HTR-8/SVneo (cell line): ENCODE data around the gene L3MBTL3.

Experiments
- DNase-seq: peaks from one replicate; pipeline ENCODE4 v3.0.0; 2011; ENCODE audit warnings: low spot score, mixed read lengths; ENCODE audit not compliant: insufficient read length
- FAIRE-seq: peaks from 2 replicates; lab custom pipeline; 2011; peaks lifted over from hg19 to GRCh38; lab: Jason Lieb, UNC

L3MBTL3 gene

GRCh38 chr6:130018292-130018743 is at the start of gene L3MBTL3:
TSS of gene L3MBTL3 (plus strand) at chr6:130018581. CDS start at chr6:130042700, 24,119 bp downstream.
- FAIRE-seq: no peak
- DNase-seq: peak; percentile 84

- no peak for DNase-seq
- FAIRE-seq: no peak
Measured at GRCh38 chr6:129969064-129969463, 49.3 kb upstream of the L3MBTL3 start.

- FAIRE-seq (no peak), DNase-seq (no peak)
Measured at GRCh38 chr6:129976110-129976509, 42.3 kb upstream of the L3MBTL3 start.

GRCh38 chr6:129978148-129978916 is 40.0 kb upstream of the L3MBTL3 start:
- FAIRE-seq (no peak), DNase-seq (no peak)

- FAIRE-seq: no peak
- no peak for DNase-seq
Measured at GRCh38 chr6:129980821-129981220, 37.6 kb upstream of the L3MBTL3 start.

- DNase-seq (no peak), FAIRE-seq (no peak)
Measured at GRCh38 chr6:129981598-129981997, 36.8 kb upstream of the L3MBTL3 start.

GRCh38 chr6:129989396-129989795 is 29.0 kb upstream of the L3MBTL3 start:
- no peak for FAIRE-seq
- no peak for DNase-seq

- DNase-seq (no peak), FAIRE-seq (no peak)
Measured at GRCh38 chr6:129992881-129993280, 25.5 kb upstream of the L3MBTL3 start.

- DNase-seq (no peak), FAIRE-seq (no peak)
Measured at GRCh38 chr6:129994410-129994809, 24.0 kb upstream of the L3MBTL3 start.

- FAIRE-seq: no peak
Measured at GRCh38 chr6:129996387-129996786, 22.0 kb upstream of the L3MBTL3 start.

GRCh38 chr6:130000526-130001421 is 17.6 kb upstream of the L3MBTL3 start:
- DNase-seq (no peak), FAIRE-seq (no peak)

More at GRCh38 chr6:129996387-129996786, 22.0 kb upstream of the L3MBTL3 start:
- no peak for DNase-seq

GRCh38 chr6:130008236-130008873 is 10.0 kb upstream of the L3MBTL3 start:
- DNase-seq: no peak
- no peak for FAIRE-seq

GRCh38 chr6:130009146-130009545 is 9.2 kb upstream of the L3MBTL3 start:
- no peak for FAIRE-seq
- DNase-seq: no peak

GRCh38 chr6:130010387-130010786 is 8.0 kb upstream of the L3MBTL3 start:
- DNase-seq (no peak), FAIRE-seq (no peak)

- FAIRE-seq (no peak), DNase-seq (no peak)
Measured at GRCh38 chr6:130012728-130013127, 5.7 kb upstream of the L3MBTL3 start.

- FAIRE-seq (no peak), DNase-seq (no peak)
Measured at GRCh38 chr6:130018744-130019325, 454 bp downstream of the L3MBTL3 start.

- FAIRE-seq (no peak), DNase-seq (no peak)
Measured at GRCh38 chr6:130019326-130020072, 1.1 kb downstream of the L3MBTL3 start.

- FAIRE-seq: no peak
Measured at GRCh38 chr6:130020073-130020906, 1.9 kb downstream of the L3MBTL3 start.

More at GRCh38 chr6:130020073-130020906, 1.9 kb downstream of the L3MBTL3 start:
- no peak for DNase-seq
